Measurements from ENCODE around the gene SRP19.

DNA sequence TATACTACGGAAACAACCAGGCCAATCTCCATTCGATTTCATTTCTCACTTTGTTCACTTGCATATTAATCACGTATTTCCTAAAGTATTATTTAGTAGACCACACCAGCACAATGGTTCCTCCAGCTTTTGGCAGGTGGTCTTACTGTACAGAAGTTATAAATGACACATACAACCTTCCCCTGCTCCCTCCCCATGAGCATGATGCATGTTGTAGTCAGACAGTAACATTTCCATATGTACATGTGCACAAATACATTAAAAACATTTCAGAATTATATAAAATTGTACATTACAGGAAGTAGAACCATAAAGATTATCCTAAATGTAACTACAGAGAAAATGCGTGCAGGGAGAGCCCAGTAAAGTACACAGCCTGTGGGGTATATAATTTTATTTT lies 17.0 kb downstream of the SRP19 start:
- TF ChIP-seq, protein P1, sequence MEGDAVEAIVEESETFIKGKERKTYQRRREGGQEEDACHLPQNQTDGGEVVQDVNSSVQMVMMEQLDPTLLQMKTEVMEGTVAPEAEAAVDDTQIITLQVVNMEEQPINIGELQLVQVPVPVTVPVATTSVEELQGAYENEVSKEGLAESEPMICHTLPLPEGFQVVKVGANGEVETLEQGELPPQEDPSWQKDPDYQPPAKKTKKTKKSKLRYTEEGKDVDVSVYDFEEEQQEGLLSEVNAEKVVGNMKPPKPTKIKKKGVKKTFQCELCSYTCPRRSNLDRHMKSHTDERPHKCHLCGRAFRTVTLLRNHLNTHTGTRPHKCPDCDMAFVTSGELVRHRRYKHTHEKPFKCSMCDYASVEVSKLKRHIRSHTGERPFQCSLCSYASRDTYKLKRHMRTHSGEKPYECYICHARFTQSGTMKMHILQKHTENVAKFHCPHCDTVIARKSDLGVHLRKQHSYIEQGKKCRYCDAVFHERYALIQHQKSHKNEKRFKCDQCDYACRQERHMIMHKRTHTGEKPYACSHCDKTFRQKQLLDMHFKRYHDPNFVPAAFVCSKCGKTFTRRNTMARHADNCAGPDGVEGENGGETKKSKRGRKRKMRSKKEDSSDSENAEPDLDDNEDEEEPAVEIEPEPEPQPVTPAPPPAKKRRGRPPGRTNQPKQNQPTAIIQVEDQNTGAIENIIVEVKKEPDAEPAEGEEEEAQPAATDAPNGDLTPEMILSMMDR (conservative IDR thresholded peaks at IDR 0.05; ENCODE audit: low read depth in 2 of 2) = no peak
- TF ChIP-seq EZH2 (IDR thresholded peaks at IDR 0.05; ENCODE audit: low read depth, unreplicated experiment) = no peak
- no peak for TF ChIP-seq EZH2phosphoT487 (IDR thresholded peaks at IDR 0.05; ENCODE audit: unreplicated experiment)
- TF ChIP-seq CREB1 (CRISPR knock-in tag; IDR thresholded peaks at IDR 0.05; ENCODE audit: low read depth) = no peak
- TF ChIP-seq POLR2AphosphoS5 (IDR thresholded peaks at IDR 0.05; ENCODE audit: low read depth) = no peak
- TF ChIP-seq, protein P2, sequence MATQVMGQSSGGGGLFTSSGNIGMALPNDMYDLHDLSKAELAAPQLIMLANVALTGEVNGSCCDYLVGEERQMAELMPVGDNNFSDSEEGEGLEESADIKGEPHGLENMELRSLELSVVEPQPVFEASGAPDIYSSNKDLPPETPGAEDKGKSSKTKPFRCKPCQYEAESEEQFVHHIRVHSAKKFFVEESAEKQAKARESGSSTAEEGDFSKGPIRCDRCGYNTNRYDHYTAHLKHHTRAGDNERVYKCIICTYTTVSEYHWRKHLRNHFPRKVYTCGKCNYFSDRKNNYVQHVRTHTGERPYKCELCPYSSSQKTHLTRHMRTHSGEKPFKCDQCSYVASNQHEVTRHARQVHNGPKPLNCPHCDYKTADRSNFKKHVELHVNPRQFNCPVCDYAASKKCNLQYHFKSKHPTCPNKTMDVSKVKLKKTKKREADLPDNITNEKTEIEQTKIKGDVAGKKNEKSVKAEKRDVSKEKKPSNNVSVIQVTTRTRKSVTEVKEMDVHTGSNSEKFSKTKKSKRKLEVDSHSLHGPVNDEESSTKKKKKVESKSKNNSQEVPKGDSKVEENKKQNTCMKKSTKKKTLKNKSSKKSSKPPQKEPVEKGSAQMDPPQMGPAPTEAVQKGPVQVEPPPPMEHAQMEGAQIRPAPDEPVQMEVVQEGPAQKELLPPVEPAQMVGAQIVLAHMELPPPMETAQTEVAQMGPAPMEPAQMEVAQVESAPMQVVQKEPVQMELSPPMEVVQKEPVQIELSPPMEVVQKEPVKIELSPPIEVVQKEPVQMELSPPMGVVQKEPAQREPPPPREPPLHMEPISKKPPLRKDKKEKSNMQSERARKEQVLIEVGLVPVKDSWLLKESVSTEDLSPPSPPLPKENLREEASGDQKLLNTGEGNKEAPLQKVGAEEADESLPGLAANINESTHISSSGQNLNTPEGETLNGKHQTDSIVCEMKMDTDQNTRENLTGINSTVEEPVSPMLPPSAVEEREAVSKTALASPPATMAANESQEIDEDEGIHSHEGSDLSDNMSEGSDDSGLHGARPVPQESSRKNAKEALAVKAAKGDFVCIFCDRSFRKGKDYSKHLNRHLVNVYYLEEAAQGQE (IDR thresholded peaks at IDR 0.05; ENCODE audit: unreplicated experiment) = no peak
- TF ChIP-seq JUNB (IDR thresholded peaks at IDR 0.05; ENCODE audit: unreplicated experiment) = no peak
- TF ChIP-seq, protein P3, sequence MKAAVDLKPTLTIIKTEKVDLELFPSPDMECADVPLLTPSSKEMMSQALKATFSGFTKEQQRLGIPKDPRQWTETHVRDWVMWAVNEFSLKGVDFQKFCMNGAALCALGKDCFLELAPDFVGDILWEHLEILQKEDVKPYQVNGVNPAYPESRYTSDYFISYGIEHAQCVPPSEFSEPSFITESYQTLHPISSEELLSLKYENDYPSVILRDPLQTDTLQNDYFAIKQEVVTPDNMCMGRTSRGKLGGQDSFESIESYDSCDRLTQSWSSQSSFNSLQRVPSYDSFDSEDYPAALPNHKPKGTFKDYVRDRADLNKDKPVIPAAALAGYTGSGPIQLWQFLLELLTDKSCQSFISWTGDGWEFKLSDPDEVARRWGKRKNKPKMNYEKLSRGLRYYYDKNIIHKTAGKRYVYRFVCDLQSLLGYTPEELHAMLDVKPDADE (IDR thresholded peaks at IDR 0.05) = no peak
- TF ChIP-seq ZNF114 (CRISPR knock-in tag; IDR thresholded peaks at IDR 0.05) = no peak

All from GM23338 (cell line).